Measurements from ENCODE around the gene LIMCH1. TPM values are rescaled to one million over a fixed set of nuclear protein-coding genes. Genes with fewer than 3 reads are reported as not detected.

LIMCH1 gene
- total RNA-seq, 1 experiment from 2014 or later: 3.3 TPM

DNA sequence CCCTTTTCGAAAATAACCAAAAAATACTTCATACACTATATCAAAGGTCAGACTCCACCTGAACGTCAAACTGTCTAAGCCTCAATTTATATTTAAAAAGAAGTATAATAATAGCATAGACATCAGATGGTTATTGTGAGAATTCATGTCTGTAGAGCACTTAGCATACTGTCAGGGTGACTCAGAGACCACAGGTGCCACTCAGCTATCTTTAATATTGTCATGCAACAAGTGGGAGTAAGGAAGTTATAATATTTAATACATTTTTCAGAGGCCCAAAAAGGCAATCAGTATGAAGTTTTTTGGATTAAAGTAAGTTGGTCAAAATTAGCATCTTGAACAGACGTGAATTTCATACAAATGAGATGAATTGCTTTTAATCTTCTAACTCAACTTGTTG, 117.2 kb downstream of the LIMCH1 start:
- 100% methylated on average over 1 of the region's 3 CpGs for WGBS (ENCODE audit: extremely low coverage, insufficient read length, low lambda C conversion rate)

More for the DNA sequence above, 117.2 kb downstream of the LIMCH1 start:
- Histone ChIP-seq H3K14ac (ENCODE audit: insufficient read depth, low read length) (no peak overlapping the region), H3K18ac (ENCODE audit: insufficient read length, low read depth, low read length) (no peak overlapping the region), H2AK5ac (ENCODE audit: insufficient read length, low read length) (no peak overlapping the region), H3T11ph (ENCODE audit: low read length) (no peak overlapping the region), H2BK120ac (ENCODE audit: low read depth, low read length, poor library complexity, severe bottlenecking) (no peak overlapping the region), H3K9me3 (ENCODE audit: control insufficient read depth, low read depth, low read length) (no peaks in the 10 kb centered on the region), H2BK12ac (ENCODE audit: insufficient read length, low read depth, low read length) (no peak overlapping the region), H4K91ac (ENCODE audit: insufficient read length, low read depth, low read length) (no peak overlapping the region), H3K27me3 (ENCODE audit: insufficient read depth, low read length) (no peaks in the 10 kb centered on the region), H4K5ac (ENCODE audit: insufficient read length, low read depth, low read length) (no peak overlapping the region), H3K4me1 (ENCODE audit: insufficient read depth, low read length) (no peaks in the 10 kb centered on the region), H3K27ac (ENCODE audit: insufficient read length, low read depth, low read length) (no peak overlapping the region), H2BK15ac (ENCODE audit: low read depth, low read length) (no peak overlapping the region), H3K4ac (ENCODE audit: low read depth, low read length) (no peak overlapping the region), H3K9ac (ENCODE audit: extremely low read depth, insufficient read length, low read length) (no peak overlapping the region), H3K4me2 (ENCODE audit: insufficient read depth, insufficient read length, low read length) (no peak overlapping the region), H4K8ac (replicated peaks; ENCODE audit: insufficient read length, low read depth, low read length) (no peak overlapping the region), H2BK5ac (ENCODE audit: insufficient read length, low read length) (no peak overlapping the region), H3K23me2 (ENCODE audit: insufficient read length, low read depth, low read length, poor library complexity, severe bottlenecking) (no peaks in the 10 kb centered on the region), H2AFZ (ENCODE audit: low read length) (no peak overlapping the region), H2BK20ac (ENCODE audit: low read depth, low read length, poor library complexity, severe bottlenecking) (no peak overlapping the region), H3K79me1 (ENCODE audit: insufficient read depth, low read depth, low read length, poor library complexity, severe bottlenecking) (no peaks in the 10 kb centered on the region), H3K56ac (ENCODE audit: insufficient read length, low read depth, low read length) (no peak overlapping the region), H3K23ac (ENCODE audit: insufficient read length, low read depth, low read length) (no peak overlapping the region), H4K20me1 (ENCODE audit: control insufficient read depth, insufficient read depth, insufficient read length) (no peaks in the 10 kb centered on the region), H3K79me2 (ENCODE audit: insufficient read depth, low read length) (no peaks in the 10 kb centered on the region)
- Mint-ChIP-seq H3K36me3 (ENCODE audit: insufficient read depth in 1 of 3, low read depth in 3 of 3) (no peaks in the 10 kb centered on the region), H3K9me3 (no peaks in the 10 kb centered on the region), H3K27ac (no peak overlapping the region), H3K4me3 (no peak overlapping the region), H3K4me1 (peaks cover 4 to 7% of the 10 kb centered on the region in 2 experiments; a peak in 3 of 4 replicates), H3K27me3 (ENCODE audit: low read depth) (no peaks in the 10 kb centered on the region)
- TF ChIP-seq, protein P1, sequence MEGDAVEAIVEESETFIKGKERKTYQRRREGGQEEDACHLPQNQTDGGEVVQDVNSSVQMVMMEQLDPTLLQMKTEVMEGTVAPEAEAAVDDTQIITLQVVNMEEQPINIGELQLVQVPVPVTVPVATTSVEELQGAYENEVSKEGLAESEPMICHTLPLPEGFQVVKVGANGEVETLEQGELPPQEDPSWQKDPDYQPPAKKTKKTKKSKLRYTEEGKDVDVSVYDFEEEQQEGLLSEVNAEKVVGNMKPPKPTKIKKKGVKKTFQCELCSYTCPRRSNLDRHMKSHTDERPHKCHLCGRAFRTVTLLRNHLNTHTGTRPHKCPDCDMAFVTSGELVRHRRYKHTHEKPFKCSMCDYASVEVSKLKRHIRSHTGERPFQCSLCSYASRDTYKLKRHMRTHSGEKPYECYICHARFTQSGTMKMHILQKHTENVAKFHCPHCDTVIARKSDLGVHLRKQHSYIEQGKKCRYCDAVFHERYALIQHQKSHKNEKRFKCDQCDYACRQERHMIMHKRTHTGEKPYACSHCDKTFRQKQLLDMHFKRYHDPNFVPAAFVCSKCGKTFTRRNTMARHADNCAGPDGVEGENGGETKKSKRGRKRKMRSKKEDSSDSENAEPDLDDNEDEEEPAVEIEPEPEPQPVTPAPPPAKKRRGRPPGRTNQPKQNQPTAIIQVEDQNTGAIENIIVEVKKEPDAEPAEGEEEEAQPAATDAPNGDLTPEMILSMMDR (conservative IDR thresholded peaks at IDR 0.05): no peak
- DNase-seq: no peak
